Activated T-helper 17 cell treated with anti-CD3 and anti-CD28 coated beads, Interleukin-2, amount 50 U/mL, for 72 hours (primary cell): ENCODE measurements around the gene DOC2A. TPM values are rescaled to one million over a fixed set of nuclear protein-coding genes. Genes with fewer than 3 reads are reported as not detected.
"Not testable (repeated sequence)": the region's sequence is repeated elsewhere in the genome, so short reads cannot be mapped to it uniquely, and the experiment has no call there.

ENCODE experiments used
- ATAC-seq: fragments of 150-1000 bp; cut with Tn5 transposase; replicated peaks from 2 replicates; pipeline ENCODE4 v1.10.0; 2021; ENCODE audit warnings: mild to moderate bottlenecking, moderate library complexity
- H3K27ac Mint-ChIP-seq: one replicate; pipeline ENCODE4 v1.8.0; 2022; ENCODE audit warnings: mixed read lengths
- H3K27me3 Mint-ChIP-seq: one replicate; pipeline ENCODE4 v1.8.0; 2022; ENCODE audit warnings: mixed read lengths
- H3K36me3 Mint-ChIP-seq: one replicate; pipeline ENCODE4 v1.8.0; 2022; ENCODE audit warnings: low read depth, mild to moderate bottlenecking, mixed read lengths
- H3K4me1 Mint-ChIP-seq: one replicate; pipeline ENCODE4 v1.8.0; 2022; ENCODE audit warnings: mixed read lengths
- H3K4me3 Mint-ChIP-seq: one replicate; pipeline ENCODE4 v1.8.0; 2022; ENCODE audit warnings: mild to moderate bottlenecking, mixed read lengths
- H3K9me3 Mint-ChIP-seq: one replicate; pipeline ENCODE4 v1.8.0; 2022; ENCODE audit warnings: mixed read lengths
- total RNA-seq, 2 donors: library from RNA; stranded (reverse); gene quantifications; one replicate each; pipeline ENCODE4 v1.2.3, GENCODE V29; 2022

Gene DOC2A
- total RNA-seq = 1 to 10 TPM in 1 of 2 donors, under 1 TPM in 1; 0.19 to 1.0 TPM

DNA sequence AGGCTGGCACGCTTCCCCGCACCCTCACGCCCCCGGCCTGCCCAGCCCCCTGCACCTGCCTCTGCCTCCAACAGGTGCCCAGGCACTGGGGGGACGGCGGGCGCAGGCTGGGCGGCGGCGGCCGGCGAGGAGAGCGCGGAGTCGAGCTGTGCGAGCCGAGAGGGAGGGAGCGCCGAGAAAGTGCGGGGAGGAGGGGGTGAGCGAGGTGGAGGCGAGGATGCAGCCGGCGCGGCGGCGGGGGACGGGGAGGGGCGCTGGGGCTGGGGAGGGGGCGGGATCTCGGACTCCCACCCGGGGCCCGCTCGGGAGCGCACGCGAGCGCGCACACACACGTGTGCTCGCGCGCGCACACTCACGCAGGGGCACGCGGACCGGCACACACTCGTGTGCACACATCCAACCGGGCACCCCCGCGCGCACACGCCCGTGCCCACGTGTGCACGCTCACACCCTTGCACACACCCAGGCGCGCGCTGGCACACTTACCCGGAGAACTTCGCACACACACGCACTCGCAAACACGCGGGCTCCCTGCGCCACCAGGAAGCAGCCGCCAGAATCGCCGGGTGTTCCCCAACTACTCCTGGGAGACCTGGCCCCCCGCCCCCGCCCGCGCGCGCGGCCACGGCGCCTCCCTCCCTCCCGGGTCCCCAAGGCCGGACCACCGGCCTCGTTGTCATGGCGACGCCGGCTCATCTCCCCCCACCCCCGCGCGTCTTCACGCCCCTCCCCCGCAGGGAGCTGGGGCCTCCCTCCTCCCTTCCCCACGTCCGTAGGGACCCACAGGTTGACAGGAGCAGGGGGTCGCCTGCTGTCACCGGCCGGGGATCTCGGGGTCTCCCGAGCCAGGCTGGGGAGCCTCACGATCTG lies at the start of gene DOC2A:
Gene DOC2A, minus strand, starts transcription at position 184 of the 870 bp plus-strand sequence. CDS start 805 bp downstream, outside the sequence.
- ATAC-seq = peak; percentile 56
- H3K27ac Mint-ChIP-seq = no peak within 1 kb of the TSS
- H3K4me3 Mint-ChIP-seq = peak within 1 kb of the TSS; percentile 72
- H3K27me3 Mint-ChIP-seq = peaks cover 17% of the 10 kb centered on the region
- no peaks in the 10 kb centered on the region for H3K9me3 Mint-ChIP-seq
- peaks cover 4% of the 10 kb centered on the region for H3K4me1 Mint-ChIP-seq
- H3K36me3 Mint-ChIP-seq = peaks cover 5% of the 10 kb centered on the region

DNA sequence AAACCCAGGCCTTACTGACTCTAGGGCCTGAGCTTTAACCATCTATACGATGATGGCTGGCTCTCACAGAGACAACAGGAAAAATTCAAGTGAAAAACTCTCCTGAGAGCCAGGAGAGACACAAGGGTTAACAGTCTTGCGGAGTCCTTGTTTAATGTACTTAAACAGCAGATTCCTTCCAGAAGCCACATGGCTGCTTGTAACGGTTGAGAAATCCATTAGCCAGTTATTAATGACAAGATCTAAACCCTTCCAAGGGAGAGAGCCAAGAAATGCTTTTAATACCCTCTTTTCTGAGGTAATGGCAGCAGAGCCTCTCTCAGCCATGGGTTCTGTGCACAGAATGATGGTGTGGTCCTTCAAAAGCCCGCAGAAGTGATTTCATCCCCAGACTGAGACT lies 49.5 kb upstream of the DOC2A start:
- Mint-ChIP-seq H3K36me3 (peaks cover 18% of the 10 kb centered on the region), H3K4me3 (no peak overlapping the region), H3K4me1 (no peaks in the 10 kb centered on the region), H3K27me3 (no peaks in the 10 kb centered on the region), H3K9me3 (no peaks in the 10 kb centered on the region), H3K27ac (no peak overlapping the region)
- ATAC-seq = no peak

DNA sequence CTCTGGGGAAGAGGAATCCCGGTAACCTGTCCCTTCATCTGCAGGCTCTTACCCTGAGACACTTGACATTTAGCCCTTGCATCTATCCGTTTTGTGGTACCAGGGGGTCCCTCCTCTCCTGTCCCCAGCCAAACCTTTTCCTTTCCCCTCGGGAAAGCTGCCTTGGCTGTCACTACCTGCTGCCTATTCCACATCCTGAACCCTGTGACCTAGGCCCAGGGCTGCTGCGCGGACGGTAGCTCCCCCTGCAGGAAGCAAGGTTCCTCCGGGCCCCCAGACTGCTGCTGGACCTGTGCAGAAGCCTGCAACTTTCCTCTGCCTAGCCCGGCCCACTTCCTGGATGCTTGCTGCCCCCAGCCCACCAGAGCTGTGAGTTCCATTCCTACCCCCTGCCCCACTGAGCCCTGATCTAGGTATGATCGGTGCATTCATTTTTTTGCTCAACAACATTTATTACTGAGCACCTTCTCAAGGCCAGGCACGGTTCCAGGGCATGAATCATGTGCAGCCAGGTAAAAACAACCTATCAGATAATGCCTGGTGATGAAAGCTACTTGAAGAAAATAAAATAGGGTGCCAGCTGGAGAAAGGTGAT lies 44.2 kb upstream of the DOC2A start:
- H3K27me3 Mint-ChIP-seq = no peaks in the 10 kb centered on the region
- H3K36me3 Mint-ChIP-seq = peaks cover 16% of the 10 kb centered on the region
- H3K4me3 Mint-ChIP-seq = peak overlapping the region; percentile 79
- peaks cover 11% of the 10 kb centered on the region for H3K4me1 Mint-ChIP-seq
- peak overlapping the region; percentile 45 for H3K27ac Mint-ChIP-seq
- peak; percentile 79 for ATAC-seq
- H3K9me3 Mint-ChIP-seq = no peaks in the 10 kb centered on the region

DNA sequence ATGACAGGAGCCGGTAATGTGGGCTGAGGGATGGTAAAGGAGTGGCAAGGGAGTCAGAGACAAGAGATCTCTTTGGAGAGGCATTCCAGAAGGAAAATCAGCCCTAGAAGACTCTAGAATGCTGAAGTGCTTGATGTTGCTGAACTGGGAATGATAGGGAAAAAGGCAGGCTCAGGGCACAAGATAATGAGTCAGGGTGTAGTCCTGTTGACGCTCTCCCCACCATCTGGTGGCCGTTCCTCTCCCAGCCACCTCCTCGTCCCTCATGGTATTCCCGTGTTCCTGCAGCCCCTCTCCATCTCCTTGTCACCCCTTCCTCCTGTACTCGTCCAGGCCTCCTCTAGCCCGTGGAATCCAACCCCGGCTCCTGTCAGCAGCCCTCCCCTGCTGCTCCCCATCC lies 43.6 kb upstream of the DOC2A start:
- no peaks in the 10 kb centered on the region for H3K27me3 Mint-ChIP-seq
- H3K4me3 Mint-ChIP-seq = peak overlapping the region; percentile 79
- peak overlapping the region; percentile 45 for H3K27ac Mint-ChIP-seq

DNA sequence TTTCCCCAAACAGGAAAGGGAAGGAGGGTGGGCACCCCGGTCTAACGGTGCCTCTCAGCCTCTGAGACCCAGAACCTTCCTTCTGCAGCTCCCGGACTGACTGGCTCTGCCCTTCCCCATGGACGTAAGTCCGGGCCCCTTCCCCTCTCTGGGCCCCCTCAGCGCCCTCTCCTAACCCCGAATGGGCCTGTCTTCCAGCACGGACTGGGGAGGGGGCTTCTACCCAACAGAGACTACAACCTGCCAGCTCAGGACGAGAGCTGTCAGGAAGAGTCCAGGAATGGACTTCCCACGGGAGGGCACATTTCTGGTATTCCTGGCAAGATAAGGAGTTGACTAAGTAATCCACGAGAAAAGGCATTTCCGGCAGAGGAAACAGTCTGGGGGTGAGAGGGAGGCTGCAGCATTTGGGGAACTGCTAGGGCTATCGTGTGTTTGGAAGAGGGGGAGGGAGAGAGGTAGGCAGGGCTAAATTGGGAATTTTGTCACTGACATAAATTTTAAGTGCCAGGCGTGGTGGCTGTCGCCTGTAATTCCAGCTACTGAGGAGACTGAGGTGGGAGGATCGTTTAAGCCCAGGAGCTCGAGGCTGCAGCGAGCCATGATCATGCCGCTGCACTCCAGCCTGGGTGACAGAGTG lies 42.7 kb upstream of the DOC2A start:
- ATAC-seq = peak; percentile 10
- H3K9me3 Mint-ChIP-seq = no peaks in the 10 kb centered on the region
- peak overlapping the region; percentile 86 for H3K27ac Mint-ChIP-seq
- H3K4me1 Mint-ChIP-seq = peaks cover 11% of the 10 kb centered on the region
- peaks cover 16% of the 10 kb centered on the region for H3K36me3 Mint-ChIP-seq
- H3K27me3 Mint-ChIP-seq = no peaks in the 10 kb centered on the region
- peak overlapping the region; percentile 79 for H3K4me3 Mint-ChIP-seq

More for the DNA sequence above, 43.6 kb upstream of the DOC2A start:
- H3K36me3 Mint-ChIP-seq = peaks cover 16% of the 10 kb centered on the region
- peaks cover 11% of the 10 kb centered on the region for H3K4me1 Mint-ChIP-seq
- H3K9me3 Mint-ChIP-seq = no peaks in the 10 kb centered on the region
- no peak for ATAC-seq

DNA sequence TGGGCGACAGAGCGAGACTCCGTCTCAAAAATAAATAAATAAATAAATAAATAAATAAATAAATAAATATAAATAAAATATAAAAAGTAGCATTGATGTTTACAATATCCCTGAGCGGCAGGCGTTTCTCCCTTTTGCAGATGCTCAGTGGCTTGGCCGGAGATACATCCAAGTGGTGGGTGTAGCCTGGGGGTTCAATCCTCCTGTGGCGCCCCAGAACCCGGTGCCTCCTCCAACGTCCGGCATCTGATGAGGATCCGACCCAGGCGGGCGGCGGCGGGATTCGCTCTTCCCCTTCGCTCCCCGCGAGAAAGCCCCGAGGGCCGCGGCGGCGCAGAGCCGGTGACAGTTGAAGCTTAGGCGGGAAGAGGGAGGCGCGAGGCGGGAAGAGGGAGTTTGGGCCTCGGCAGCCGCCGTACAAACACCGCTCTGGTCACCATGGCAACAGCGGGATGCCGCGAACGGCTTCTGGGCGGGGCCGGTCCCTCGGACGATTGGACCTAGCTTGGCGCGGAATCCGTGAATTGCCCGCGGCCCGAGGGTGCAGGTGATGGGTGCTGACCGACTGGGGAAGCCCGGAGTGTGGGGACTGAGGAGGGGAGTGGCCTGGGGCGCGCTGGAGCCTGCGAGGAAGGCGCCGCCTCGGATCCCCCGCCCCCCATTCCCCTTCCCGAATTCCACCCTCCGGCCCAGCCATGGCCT lies 42.0 kb upstream of the DOC2A start:
- H3K27me3 Mint-ChIP-seq = no peaks in the 10 kb centered on the region
- peak; percentile 82 for ATAC-seq
- H3K36me3 Mint-ChIP-seq = peaks cover 16% of the 10 kb centered on the region
- H3K4me1 Mint-ChIP-seq = peaks cover 11% of the 10 kb centered on the region
- peak overlapping the region; percentile 79 for H3K4me3 Mint-ChIP-seq
- peak overlapping the region; percentile 86 for H3K27ac Mint-ChIP-seq
- H3K9me3 Mint-ChIP-seq = no peaks in the 10 kb centered on the region

DNA sequence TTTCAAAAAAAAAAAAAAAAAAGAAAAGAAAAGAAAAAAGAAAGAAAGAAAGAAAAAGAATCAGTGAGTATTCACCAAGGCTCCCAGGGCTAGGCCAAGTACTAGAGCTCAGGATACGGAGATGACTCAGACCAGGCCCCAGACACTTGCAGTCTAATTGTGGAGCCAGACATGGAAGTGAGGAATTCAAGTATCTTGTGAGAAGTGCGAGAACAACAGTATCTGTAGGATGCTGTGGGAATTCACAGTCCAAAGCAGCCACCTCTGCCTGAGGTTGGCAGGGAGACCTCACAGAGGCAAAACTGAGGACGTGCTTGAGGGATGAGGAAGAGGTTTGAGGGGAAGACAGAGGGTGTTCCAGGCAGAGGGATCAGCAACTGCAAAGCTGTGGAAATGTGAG lies 40.7 kb upstream of the DOC2A start:
- H3K4me3 Mint-ChIP-seq = peak overlapping the region; percentile 79
- no peak for ATAC-seq
- H3K4me1 Mint-ChIP-seq = peaks cover 11% of the 10 kb centered on the region
- H3K36me3 Mint-ChIP-seq = peaks cover 16% of the 10 kb centered on the region
- no peaks in the 10 kb centered on the region for H3K9me3 Mint-ChIP-seq
- H3K27ac Mint-ChIP-seq = peak overlapping the region; percentile 61
- no peaks in the 10 kb centered on the region for H3K27me3 Mint-ChIP-seq

DNA sequence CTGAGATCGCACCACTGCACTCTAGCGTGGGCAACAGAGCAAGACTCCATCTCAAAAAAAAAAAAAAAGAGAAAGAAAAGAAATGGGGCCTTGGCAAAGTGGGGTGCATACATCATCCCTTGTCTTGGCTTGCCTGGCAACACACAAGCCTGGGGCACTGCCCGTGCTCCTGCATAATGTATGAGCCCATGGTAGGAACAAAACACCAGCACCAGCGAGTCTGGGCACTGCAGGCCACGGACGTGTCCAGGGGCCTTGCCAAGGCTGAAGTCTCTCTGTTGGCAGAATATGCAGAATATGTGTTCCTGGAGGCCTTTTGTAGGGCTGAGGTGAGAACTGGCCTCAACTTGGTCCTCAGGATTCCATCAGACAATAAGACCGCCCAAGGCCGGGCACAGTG lies 39.0 kb upstream of the DOC2A start:
- no peak overlapping the region for H3K4me3 Mint-ChIP-seq
- no peaks in the 10 kb centered on the region for H3K9me3 Mint-ChIP-seq
- H3K27me3 Mint-ChIP-seq = no peaks in the 10 kb centered on the region
- H3K27ac Mint-ChIP-seq = no peak overlapping the region
- H3K4me1 Mint-ChIP-seq = peaks cover 12% of the 10 kb centered on the region
- peaks cover 16% of the 10 kb centered on the region for H3K36me3 Mint-ChIP-seq
- ATAC-seq = no peak

DNA sequence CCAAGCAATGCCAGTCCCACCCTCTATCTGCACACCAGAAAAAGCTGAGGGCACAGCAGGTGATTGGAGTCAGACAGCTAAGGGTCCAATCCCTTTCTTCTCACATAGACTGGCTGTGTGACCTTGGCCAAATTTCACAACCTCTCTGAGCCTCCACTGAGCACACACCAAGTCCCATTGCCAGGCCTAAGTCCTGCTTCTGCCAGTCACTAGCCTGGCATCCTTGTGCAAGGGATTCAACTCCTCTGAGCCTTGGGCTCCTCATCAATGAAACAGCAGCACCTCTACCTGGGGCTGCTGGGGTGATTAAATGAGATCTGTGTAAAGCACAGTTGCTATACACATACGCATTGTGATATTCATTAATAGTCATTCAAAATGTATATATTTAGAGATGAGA lies 35.8 kb upstream of the DOC2A start:
- Mint-ChIP-seq H3K9me3 (no peaks in the 10 kb centered on the region), H3K36me3 (peaks cover 3% of the 10 kb centered on the region), H3K27ac (no peak overlapping the region), H3K4me3 (no peak overlapping the region), H3K27me3 (no peaks in the 10 kb centered on the region), H3K4me1 (peaks cover 8% of the 10 kb centered on the region)
- ATAC-seq = peak; percentile 28

DNA sequence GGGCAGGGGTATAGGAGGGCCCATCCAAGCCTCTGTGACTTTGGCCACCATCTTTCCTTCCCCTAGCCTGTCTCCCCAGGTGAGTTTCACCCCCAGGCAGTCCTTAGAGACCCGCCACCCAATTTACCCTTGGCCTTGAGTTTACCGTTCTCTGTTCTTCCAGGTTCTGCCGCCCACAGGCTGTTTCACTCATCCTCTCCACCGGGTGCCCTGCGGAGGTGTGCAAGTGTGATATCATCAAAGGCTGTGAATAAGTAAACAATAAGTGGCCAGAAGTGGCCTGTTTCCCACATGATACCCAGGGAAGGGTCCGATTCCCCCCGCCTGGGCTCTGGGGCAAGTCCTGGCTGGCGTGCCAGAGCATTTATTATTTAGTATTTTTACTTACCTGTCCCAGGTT lies 35.4 kb upstream of the DOC2A start:
- H3K9me3 Mint-ChIP-seq = no peaks in the 10 kb centered on the region
- no peak overlapping the region for H3K4me3 Mint-ChIP-seq
- peaks cover 6% of the 10 kb centered on the region for H3K4me1 Mint-ChIP-seq
- no peak overlapping the region for H3K27ac Mint-ChIP-seq
- H3K27me3 Mint-ChIP-seq = no peaks in the 10 kb centered on the region
- ATAC-seq = peak; percentile 86
- H3K36me3 Mint-ChIP-seq = no peaks in the 10 kb centered on the region

DNA sequence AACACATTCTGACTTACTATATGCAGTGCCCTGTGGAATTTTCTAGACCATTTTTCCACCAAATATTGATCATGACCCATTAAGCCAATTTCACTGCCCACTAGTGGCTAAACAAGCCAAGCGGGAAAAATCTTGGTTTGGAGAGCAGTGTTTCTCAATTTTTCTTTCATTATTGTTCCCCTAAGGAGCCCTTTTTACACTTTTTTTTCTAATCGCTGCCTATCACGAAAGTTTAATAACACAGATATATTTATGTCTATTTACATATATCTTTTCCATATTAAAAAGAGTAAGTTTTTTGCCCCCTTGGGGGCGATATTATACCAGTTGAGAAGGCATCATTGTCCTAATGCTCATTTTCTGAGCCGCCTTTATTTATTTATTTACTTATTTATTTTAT lies 31.0 kb upstream of the DOC2A start:
- no peaks in the 10 kb centered on the region for H3K9me3 Mint-ChIP-seq
- no peak overlapping the region for H3K27ac Mint-ChIP-seq
- peaks cover 6% of the 10 kb centered on the region for H3K4me1 Mint-ChIP-seq
- H3K36me3 Mint-ChIP-seq = no peaks in the 10 kb centered on the region
- no peak for ATAC-seq
- H3K27me3 Mint-ChIP-seq = no peaks in the 10 kb centered on the region
- H3K4me3 Mint-ChIP-seq = no peak overlapping the region

DNA sequence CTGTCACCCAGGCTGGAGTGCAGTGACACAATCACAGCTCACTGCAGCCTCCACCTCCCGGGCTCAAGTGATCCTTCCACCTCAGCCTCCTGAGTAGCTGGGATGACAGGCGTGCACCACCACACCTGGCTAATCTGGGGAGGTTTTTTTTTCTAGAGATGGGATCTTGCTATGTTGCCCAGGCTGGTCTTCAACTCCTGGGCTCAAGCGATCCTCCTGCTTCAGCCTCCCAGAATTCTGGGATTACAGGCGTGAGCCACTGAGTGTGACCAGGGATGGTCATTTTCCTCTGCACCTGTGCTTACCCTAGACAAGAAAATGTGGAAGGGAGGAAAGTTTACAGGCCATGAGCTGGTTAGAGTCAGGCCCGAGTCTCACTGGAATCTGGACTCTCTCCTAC lies 29.9 kb upstream of the DOC2A start:
- H3K27ac Mint-ChIP-seq, H3K36me3 Mint-ChIP-seq, H3K27me3 Mint-ChIP-seq, H3K9me3 Mint-ChIP-seq, H3K4me1 Mint-ChIP-seq, H3K4me3 Mint-ChIP-seq, ATAC-seq: not testable (repeated sequence)

DNA sequence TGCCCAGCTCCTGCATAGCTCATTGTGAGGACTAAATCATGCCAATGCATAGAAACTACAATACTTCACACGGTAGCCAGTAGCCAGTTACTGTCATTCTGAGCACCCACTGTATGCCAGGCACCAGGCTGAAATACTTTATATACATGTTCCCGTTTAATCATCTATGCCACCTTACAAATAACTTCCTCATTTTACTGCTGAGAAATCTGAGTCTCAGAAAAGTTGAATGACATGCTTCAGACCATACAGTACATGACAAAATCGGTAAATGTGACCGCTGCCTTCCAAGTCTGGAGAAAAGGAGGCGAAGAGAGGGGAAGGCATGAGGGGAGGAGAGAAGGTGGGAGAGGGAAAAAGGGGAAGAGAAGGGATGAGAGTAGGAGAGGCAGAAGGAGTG lies 29.4 kb upstream of the DOC2A start:
- H3K4me1 Mint-ChIP-seq = peaks cover 1% of the 10 kb centered on the region
- no peak overlapping the region for H3K4me3 Mint-ChIP-seq
- H3K36me3 Mint-ChIP-seq = no peaks in the 10 kb centered on the region
- ATAC-seq = no peak
- no peak overlapping the region for H3K27ac Mint-ChIP-seq
- H3K9me3 Mint-ChIP-seq = no peaks in the 10 kb centered on the region
- no peaks in the 10 kb centered on the region for H3K27me3 Mint-ChIP-seq

DNA sequence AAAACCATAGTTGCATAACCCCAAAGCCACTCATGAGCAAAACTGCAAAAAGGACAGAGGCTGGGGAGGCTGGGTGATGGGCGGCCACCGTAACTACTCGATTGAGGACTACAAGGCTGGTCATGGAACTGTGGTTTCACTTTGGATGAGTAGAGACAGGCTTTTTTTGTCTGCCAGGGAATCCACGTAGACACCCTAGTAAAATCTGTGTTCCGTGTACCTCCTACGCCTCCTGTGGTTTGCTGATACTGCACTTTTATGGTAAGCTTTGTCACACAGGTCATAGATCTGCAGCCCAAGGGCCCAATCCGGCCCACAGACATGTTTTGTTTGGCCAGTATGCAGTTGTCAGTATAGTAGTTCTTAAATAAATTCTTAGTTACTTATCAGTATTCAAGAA lies 22.4 kb upstream of the DOC2A start:
- Mint-ChIP-seq H3K4me3 (peak overlapping the region; percentile 50), H3K27ac (peak overlapping the region; percentile 63), H3K36me3 (no peaks in the 10 kb centered on the region)

More for the DNA sequence above, 22.4 kb upstream of the DOC2A start:
- peak; percentile 93 for ATAC-seq
- peaks cover 18% of the 10 kb centered on the region for H3K27me3 Mint-ChIP-seq
- H3K4me1 Mint-ChIP-seq = peaks cover 5% of the 10 kb centered on the region
- H3K9me3 Mint-ChIP-seq = no peaks in the 10 kb centered on the region
